ENCODE measurements around the gene SLC43A3. TPM values are rescaled to one million over a fixed set of nuclear protein-coding genes. Genes with fewer than 3 reads are reported as not detected.

The SLC43A3 gene
- total RNA-seq, 2 experiments from 2014 or later: 6.9 to 7.3 TPM

- intact Hi-C loops (cut with DNase I, micrococcal nuclease): no loop called here
- H3K27ac Mint-ChIP-seq: no peak overlapping the region
- H3K36me3 Mint-ChIP-seq (ENCODE audit: low read depth): no peaks in the 10 kb centered on the region
- H3K4me3 Mint-ChIP-seq: no peak overlapping the region
- Histone ChIP-seq H3K9me3 (ENCODE audit: control insufficient read depth in 1 of 2, insufficient read depth in 1 of 2, low read length in 2 of 2) (no peaks in the 10 kb centered on the region), H3K4me3 (ENCODE audit: low read length) (no peak overlapping the region), H3K36me3 (ENCODE audit: insufficient read depth, low read length) (no peaks in the 10 kb centered on the region), H3K27ac (ENCODE audit: low read depth in 1 of 2, low read length in 2 of 2) (no peak overlapping the region), H3K4me1 (ENCODE audit: insufficient read depth, low read length) (no peaks in the 10 kb centered on the region), H3K27me3 (ENCODE audit: control insufficient read depth in 1 of 2, insufficient read depth in 2 of 2, low read length in 2 of 2) (no peaks in the 10 kb centered on the region)
- no peaks in the 10 kb centered on the region for H3K9me3 Mint-ChIP-seq
- H3K27me3 Mint-ChIP-seq: no peaks in the 10 kb centered on the region
- ChIA-PET CTCF (no interaction called here), POLR2A (no interaction called here)
- H3K4me1 Mint-ChIP-seq (ENCODE audit: low read depth): no peaks in the 10 kb centered on the region
- ATAC-seq (ENCODE audit: poor library complexity) (no peak), DNase-seq (no peak)
- no peak for TF ChIP-seq CTCF (IDR thresholded peaks at IDR 0.05)
Measured at GRCh38 chr11:57391539-57391938, 35.4 kb downstream of the SLC43A3 start.

- no peaks in the 10 kb centered on the region for H3K9me3 Mint-ChIP-seq
- CTCF ChIA-PET: no interaction called here
- ATAC-seq (ENCODE audit: poor library complexity): no peak
Measured at GRCh38 chr11:57391111-57391510, 35.8 kb downstream of the SLC43A3 start.

GRCh38 chr11:57390535-57390934 is 36.4 kb downstream of the SLC43A3 start, which contains the start of gene PRG2:
Gene PRG2, minus strand, starts transcription at chr11:57390650. Its CDS starts 706 bp downstream, at chr11:57389944.
- no peaks in the 10 kb centered on the region for H3K36me3 Mint-ChIP-seq (ENCODE audit: low read depth)
- H3K4me3 Mint-ChIP-seq: no peak within 1 kb of the TSS
- H3K4me1 Mint-ChIP-seq (ENCODE audit: low read depth): no peaks in the 10 kb centered on the region
- Histone ChIP-seq H3K27me3 (ENCODE audit: control insufficient read depth in 1 of 2, insufficient read depth in 2 of 2, low read length in 2 of 2) (no peaks in the 10 kb centered on the region), H3K4me1 (ENCODE audit: insufficient read depth, low read length) (no peaks in the 10 kb centered on the region), H3K4me3 (ENCODE audit: low read length) (no peak within 1 kb of the TSS), H3K9me3 (ENCODE audit: control insufficient read depth in 1 of 2, insufficient read depth in 1 of 2, low read length in 2 of 2) (no peaks in the 10 kb centered on the region), H3K36me3 (ENCODE audit: insufficient read depth, low read length) (no peaks in the 10 kb centered on the region), H3K27ac (ENCODE audit: low read depth in 1 of 2, low read length in 2 of 2) (no peak within 1 kb of the TSS)
- POLR2A ChIA-PET: no interaction called here
- ATAC-seq (ENCODE audit: poor library complexity) (no peak), DNase-seq (no peak)
- no peaks in the 10 kb centered on the region for H3K27me3 Mint-ChIP-seq
- intact Hi-C loops (cut with DNase I, micrococcal nuclease): no loop called here
- H3K27ac Mint-ChIP-seq: no peak within 1 kb of the TSS
- H3K9me3 Mint-ChIP-seq: no peaks in the 10 kb centered on the region
- CTCF ChIA-PET: no interaction called here
- TF ChIP-seq CTCF (IDR thresholded peaks at IDR 0.05): no peak

More at GRCh38 chr11:57391111-57391510, 35.8 kb downstream of the SLC43A3 start:
- POLR2A ChIA-PET: no interaction called here
- Histone ChIP-seq H3K9me3 (ENCODE audit: control insufficient read depth in 1 of 2, insufficient read depth in 1 of 2, low read length in 2 of 2) (no peaks in the 10 kb centered on the region), H3K36me3 (ENCODE audit: insufficient read depth, low read length) (no peaks in the 10 kb centered on the region), H3K27me3 (ENCODE audit: control insufficient read depth in 1 of 2, insufficient read depth in 2 of 2, low read length in 2 of 2) (no peaks in the 10 kb centered on the region), H3K27ac (ENCODE audit: low read depth in 1 of 2, low read length in 2 of 2) (no peak overlapping the region), H3K4me1 (ENCODE audit: insufficient read depth, low read length) (no peaks in the 10 kb centered on the region), H3K4me3 (ENCODE audit: low read length) (no peak overlapping the region)
- H3K27me3 Mint-ChIP-seq: no peaks in the 10 kb centered on the region
- no peak overlapping the region for H3K4me3 Mint-ChIP-seq
- no peak for TF ChIP-seq CTCF (IDR thresholded peaks at IDR 0.05)
- H3K27ac Mint-ChIP-seq: no peak overlapping the region
- no peaks in the 10 kb centered on the region for H3K4me1 Mint-ChIP-seq (ENCODE audit: low read depth)
- H3K36me3 Mint-ChIP-seq (ENCODE audit: low read depth): no peaks in the 10 kb centered on the region
- intact Hi-C loops (cut with DNase I, micrococcal nuclease): no loop called here
- DNase-seq: no peak

All from CD4-positive, alpha-beta T cell (primary cell).